Brain microvascular endothelial cell (primary cell): ENCODE data around the gene CMTM5.
"Not testable (repeated sequence)": the region's sequence is repeated elsewhere in the genome, so short reads cannot be mapped to it uniquely, and the experiment has no call there.

ENCODE experiments used
- DNase-seq: peaks from one replicate; pipeline ENCODE4 v3.0.0-alpha.2; 2020
- H3K27ac ChIP-seq: fragments of 250-450 bp; sonication (Bioruptor Pico); 2 replicates; pipeline ENCODE4 v1.5.1; 2020; ENCODE audit warnings: mild to moderate bottlenecking, moderate library complexity
- H3K27me3 ChIP-seq: fragments of 250-450 bp; sonication (Bioruptor Pico); replicated peaks from 2 replicates; pipeline ENCODE4 v1.5.1; 2020; ENCODE audit warnings: mild to moderate bottlenecking
- H3K36me3 ChIP-seq: fragments of 250-450 bp; sonication (Bioruptor Pico); replicated peaks from 2 replicates; pipeline ENCODE4 v1.5.1; 2020; ENCODE audit warnings: mild to moderate bottlenecking
- H3K4me3 ChIP-seq: 2 replicates; pipeline ENCODE4 v1.5.1; 2011; ENCODE audit warnings: low read depth, mild to moderate bottlenecking, control low read depth, low read length, moderate library complexity
- CTCF ChIP-seq: IDR thresholded peaks from 2 replicates; pipeline ENCODE4 v1.5.1; 2011; ENCODE audit warnings: low read depth, mild to moderate bottlenecking, moderate library complexity, low read length, control low read depth, inconsistent platforms; ENCODE audit errors: missing control alignments
- in situ Hi-C: cut with HindIII; loops from 2 replicates; pipeline ENCODE4 v1.10.0; 2017; ENCODE audit warnings: low sequenced_read_pairs, low pct_ligation_motif_present

CMTM5 gene

DNA sequence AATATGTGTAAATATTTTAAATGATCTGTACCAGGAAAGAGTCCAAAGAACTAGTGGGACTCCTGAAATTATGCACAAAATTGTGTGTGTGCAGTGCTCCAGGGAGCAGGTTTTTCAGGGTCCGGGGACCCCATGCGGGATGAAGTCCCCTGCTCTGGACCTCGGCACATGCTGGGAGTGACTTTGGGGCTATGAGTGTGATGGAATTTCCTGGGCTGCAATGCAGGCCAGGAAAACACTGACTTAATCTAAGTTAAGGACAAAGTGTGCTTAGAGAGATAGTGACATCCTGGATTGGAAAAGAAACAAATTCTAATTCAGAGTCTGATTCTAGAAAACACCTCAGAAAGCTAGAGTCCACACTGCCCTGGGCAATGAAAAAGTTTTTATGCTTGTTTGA, 37.4 kb downstream of the CMTM5 start:
- no peak for TF ChIP-seq CTCF
- Histone ChIP-seq H3K36me3 (no peaks in the 10 kb centered on the region), H3K4me3 (no peak overlapping the region), H3K27ac (no peak overlapping the region), H3K27me3 (no peaks in the 10 kb centered on the region)
- no peak for DNase-seq
- in situ Hi-C loops, result no loop called here

GRCh38 chr14:23414906-23415820, 38.3 kb downstream of the CMTM5 start:
- no peaks in the 10 kb centered on the region for H3K27me3 ChIP-seq
- no peak overlapping the region for H3K4me3 ChIP-seq
- no peak for DNase-seq
- TF ChIP-seq CTCF, result no peak
- no peaks in the 10 kb centered on the region for H3K36me3 ChIP-seq
- in situ Hi-C loops, result no loop called here
- H3K27ac ChIP-seq, result no peak overlapping the region

- no peak for TF ChIP-seq CTCF
- in situ Hi-C loops, result no loop called here
Observed at GRCh38 chr14:23415821-23416778, 39.3 kb downstream of the CMTM5 start.

DNA sequence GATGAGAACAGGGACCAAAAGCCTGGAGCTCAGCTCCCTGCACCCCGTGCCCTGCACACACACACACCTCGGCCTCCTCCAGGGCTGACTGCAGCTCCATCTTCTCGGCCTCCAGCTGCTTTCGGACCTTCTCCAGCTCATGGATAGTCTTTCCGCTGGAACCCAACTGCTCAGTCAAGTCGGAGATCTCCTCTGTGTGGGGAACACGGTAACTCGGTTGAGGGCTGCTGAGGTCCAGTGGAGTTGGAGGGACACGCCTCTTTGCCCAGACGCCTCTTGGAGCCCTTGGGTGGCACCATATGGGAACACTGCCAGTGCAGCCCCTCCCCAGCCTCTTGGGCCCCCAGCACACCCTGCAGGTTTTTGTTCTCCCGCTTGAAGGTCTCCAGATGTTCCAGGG, 40.0 kb downstream of the CMTM5 start:
- H3K4me3 ChIP-seq, result no peak overlapping the region
- H3K27ac ChIP-seq, result no peak overlapping the region
- no peaks in the 10 kb centered on the region for H3K27me3 ChIP-seq
- TF ChIP-seq CTCF, result no peak
- H3K36me3 ChIP-seq, result no peaks in the 10 kb centered on the region
- in situ Hi-C loops, result no loop called here
- no peak for DNase-seq

More at GRCh38 chr14:23415821-23416778, 39.3 kb downstream of the CMTM5 start:
- Histone ChIP-seq H3K27me3 (no peaks in the 10 kb centered on the region), H3K27ac (no peak overlapping the region), H3K36me3 (no peaks in the 10 kb centered on the region), H3K4me3 (no peak overlapping the region)
- no peak for DNase-seq

- in situ Hi-C loops, H3K27ac ChIP-seq, H3K4me3 ChIP-seq, DNase-seq, H3K36me3 ChIP-seq, H3K27me3 ChIP-seq: not testable (repeated sequence)
Observed at GRCh38 chr14:23417269-23417668, 40.4 kb downstream of the CMTM5 start.

GRCh38 chr14:23418021-23418420, 41.2 kb downstream of the CMTM5 start:
- Histone ChIP-seq H3K4me3 (no peak overlapping the region), H3K36me3 (no peaks in the 10 kb centered on the region), H3K27me3 (no peaks in the 10 kb centered on the region), H3K27ac (no peak overlapping the region)
- no peak for DNase-seq
- in situ Hi-C loops, result no loop called here
- TF ChIP-seq CTCF, result no peak

- H3K36me3 ChIP-seq, DNase-seq, H3K4me3 ChIP-seq, in situ Hi-C loops, H3K27ac ChIP-seq, H3K27me3 ChIP-seq: not testable (repeated sequence)
Observed at GRCh38 chr14:23419646-23420045, 42.8 kb downstream of the CMTM5 start.
